HG03196 (cell line): ENCODE measurements around the gene PRKCQ.
A peak's percentile ranks its signal among the peaks of the same experiment; 100 is the strongest.

Source experiments
- ATAC-seq: cut with Tn5 transposase; IDR thresholded peaks from one replicate; pipeline ENCODE4 v1.9.1; 2021; ENCODE audit not compliant: unreplicated experiment

Gene PRKCQ

DNA sequence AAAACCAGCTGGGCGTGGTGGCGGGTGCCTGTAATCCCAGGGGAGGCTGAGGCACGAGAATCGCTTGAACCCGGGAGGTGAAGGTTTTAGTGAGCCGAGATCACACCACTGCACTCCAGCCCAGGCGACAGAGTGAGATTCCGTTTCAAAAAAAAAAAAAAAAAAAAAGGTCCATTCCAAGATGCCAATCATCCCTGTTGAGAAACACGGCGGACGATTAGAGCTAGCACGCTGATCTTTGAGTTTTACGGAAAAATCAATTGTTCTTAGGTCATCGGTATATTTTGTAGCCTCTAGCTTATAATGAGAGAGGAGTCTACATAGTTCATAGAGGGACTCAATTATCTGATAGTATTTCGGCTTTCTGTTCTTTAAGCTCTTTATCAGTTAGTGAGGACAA is 169.2 kb downstream of the PRKCQ start:
- ATAC-seq, result no peak

DNA sequence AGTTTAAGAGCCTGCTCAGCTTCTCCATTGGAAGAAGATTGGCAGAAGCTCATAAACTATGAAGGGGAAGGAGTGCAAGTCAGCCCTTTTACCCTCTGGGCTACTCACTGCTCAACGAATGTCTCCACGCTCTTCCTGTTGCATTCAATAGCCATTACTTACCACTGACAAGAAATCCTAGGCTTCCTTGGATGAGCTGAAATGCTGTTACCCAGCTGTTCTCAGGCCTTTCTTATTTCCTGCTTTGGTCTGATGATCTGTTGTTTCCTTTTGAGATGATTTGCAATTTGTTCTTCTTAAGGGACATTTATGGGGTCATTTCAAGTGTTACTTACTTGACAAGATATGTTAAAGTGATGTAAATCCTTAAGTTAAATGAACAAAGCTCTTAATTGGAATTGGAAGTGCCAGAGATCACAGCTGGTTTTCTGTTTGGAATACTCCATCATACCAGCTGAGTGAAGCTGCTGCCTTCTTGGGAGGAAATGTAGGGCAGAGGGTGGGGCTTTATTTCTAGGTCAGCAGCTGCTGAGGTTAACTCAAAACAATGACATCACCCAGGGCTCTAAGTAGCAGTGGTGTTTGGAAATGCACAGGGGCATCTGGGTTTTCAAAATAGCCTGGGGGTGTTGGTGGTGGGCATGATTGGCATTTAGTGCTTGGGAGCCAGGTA is 170.0 kb downstream of the PRKCQ start:
- ATAC-seq, result no peak

DNA sequence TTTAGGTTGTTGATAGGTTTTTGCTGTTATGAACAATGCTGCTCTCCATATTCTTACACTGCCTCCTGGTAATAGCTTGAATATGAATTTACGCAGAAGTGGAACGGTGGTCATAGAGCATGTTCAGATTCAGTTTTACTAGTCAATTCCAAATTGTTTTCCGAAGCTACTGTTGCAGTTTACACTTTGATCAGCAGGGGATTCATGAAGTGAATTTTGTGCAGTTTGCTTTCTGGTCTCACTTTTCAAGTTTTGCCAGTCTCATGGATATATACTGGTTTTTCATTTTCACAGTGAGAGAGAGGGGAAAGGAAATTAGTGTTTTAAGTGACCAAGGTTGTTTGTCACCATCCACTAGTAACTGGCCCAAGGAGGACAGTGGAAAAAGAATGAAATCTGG is 171.3 kb downstream of the PRKCQ start:
- no peak for ATAC-seq

DNA sequence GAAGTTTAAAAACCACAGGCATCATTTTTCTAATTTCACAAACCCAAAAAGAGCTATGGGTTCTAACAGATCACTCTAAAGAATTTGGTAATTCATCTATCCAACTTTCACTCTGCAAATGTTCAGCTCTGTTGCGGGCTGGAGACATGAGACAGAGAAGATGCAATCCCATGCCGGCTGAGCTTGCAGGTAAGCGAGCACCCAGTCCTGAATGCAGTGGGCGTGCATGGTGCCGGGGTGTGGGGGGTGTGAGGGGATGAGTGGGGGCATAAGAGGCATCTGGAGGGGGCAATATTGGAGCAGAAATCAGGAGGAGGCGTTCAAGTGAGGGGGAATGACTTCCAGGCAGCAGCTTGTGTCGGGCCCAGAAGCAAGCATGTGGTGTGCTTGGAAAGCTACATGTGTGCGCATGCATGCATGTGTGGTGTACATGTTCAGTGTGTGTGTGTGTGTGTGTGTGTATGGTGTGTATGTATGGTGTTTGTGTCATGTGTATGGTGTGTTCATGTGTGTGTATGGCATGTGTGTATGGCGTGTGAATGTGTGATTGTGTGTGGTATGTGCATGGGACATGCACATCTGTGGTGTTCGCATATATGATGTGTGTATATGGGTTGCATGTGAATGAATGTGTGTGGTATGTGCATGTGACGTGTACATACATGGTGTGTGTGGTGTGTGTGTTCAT is 172.9 kb downstream of the PRKCQ start:
- no peak for ATAC-seq

DNA sequence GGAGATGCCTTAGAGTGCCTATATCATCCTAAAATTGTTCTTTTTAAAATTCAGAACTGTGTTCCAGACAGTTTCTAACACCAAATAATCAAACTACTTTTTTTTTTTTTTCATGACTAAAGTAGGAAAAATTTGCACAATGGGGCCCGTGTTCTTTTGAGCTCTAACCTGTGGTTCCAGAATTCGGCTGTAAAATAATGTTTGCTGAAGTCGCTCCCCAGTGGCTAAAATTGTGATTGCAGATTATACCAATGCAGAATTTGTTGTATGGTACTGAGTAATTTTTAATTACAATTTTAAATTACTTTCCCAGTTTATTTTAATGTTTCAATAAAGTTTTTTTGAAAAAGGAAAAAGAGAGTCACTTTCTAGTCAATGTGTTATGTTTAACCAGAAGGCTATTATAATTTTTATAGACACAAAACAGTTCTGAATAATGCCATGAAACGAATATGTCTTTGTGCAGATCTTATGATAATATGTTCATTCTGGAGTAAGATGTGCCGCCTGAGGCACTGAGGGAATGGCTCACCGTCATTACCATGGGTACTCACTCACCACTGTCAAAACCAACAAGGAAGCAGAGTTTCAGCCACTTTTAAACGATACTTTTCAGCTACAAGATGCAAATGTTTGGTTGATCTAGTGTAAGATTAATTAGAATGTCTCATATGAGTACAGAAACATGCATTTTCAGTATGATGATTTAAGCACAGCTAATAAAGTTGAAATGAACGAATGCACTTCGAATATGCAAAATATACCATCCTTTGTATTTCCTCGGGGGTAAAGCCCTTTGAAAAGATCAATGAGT is 173.6 kb downstream of the PRKCQ start:
- no peak for ATAC-seq

DNA sequence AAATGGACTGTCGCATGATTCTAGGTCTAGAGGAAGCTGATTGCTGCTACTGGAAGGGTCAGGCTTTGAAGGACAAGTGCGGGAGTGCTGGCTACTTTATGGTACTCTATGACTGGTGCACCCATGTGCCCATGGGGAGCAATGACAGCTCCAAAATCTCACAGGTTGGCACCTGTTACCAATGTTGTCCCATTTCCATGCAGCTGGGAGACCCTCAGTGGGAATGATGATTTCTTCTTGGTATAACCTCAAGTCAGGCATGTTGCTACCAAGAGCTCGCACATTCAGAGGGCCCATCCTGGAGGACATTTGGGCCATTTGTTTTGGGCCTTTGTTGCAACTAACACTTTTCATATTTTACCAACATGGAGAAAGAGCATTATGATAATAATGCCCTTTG is 174.4 kb downstream of the PRKCQ start:
- ATAC-seq, result no peak

DNA sequence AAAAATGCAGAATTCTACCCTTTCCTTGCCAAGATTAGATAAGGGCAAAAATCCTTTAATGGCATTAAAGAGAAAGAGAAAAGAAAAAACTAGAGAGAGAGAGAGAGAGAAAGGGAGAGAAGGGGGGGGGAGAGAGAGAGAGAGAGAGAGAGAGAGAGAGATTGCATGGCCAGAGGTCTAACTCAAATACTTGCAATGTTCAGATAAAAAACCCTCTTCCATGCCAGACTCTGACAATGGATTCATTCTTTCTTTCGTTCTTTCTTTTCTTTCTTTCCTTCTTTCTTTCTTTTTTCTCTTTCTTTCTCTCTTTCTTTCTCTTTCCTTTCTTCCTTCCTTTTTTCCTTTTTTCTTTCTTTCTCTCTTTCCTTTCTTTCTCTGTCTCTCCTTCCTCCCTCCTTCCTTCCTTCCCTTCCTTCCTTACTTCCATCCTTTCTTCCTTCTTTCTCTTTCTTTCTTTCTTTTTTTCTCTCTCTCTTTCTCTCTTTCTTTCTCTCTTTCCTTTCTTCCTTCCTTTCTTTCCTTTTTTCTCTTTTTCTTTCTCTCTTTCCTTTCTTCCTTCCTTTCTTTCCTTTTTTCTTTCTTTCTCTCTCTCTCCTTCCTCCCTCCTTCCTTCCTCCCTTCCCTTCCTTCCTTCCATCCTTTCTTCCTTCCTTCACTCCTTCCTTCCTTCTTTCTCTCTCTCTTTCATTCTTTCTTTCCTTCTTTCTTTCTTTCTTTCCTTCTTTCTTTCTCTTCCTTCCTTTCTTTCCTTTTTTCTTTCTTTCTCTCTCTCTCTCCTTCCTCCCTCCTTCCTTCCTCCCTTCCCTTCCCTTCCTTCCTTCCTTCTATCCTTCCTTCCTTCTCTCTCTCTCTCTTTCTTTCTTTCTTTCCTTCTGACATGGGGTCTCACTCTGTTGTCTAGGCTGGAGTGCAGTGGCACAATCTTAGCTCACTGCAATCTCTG is 175.7 kb downstream of the PRKCQ start:
- ATAC-seq, result no peak

DNA sequence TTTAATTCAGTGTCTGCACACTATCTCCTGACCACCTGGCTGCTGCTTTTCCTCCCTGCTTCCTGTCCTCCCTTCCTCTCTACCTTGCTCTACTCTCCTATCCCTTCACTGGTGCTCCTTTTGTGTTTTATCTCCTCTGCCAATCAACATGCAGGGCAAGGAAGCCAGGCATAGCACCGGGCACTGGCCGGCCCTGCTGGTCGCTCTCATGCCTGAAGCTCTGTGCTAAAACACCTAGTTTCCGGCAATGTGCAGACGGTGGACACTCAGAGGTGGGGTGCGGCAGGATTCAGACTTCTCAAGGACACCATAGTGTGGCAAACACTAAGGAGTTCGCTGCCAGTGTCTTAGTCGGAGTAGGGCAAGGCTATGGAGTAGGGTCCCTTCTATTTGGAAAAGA is 177.1 kb downstream of the PRKCQ start:
- ATAC-seq, result no peak

DNA sequence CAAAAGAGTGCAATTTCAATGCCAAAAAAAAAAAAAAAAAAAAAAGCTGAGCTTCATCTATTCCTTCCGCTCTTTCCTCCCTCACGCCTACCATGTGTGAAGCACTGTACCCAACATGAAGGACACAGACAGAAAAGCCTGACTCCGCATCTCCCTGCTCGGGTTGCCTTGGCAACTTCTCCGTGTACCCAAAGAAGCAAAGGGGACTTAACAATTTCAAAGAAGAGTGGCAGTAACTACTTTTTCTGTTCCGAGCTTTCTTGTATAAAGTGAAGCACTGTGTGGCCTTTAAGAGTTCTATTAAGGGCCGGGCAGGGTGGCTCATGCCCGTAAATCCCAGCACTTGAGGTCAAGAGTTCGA is 177.7 kb downstream of the PRKCQ start:
- ATAC-seq, result no peak

DNA sequence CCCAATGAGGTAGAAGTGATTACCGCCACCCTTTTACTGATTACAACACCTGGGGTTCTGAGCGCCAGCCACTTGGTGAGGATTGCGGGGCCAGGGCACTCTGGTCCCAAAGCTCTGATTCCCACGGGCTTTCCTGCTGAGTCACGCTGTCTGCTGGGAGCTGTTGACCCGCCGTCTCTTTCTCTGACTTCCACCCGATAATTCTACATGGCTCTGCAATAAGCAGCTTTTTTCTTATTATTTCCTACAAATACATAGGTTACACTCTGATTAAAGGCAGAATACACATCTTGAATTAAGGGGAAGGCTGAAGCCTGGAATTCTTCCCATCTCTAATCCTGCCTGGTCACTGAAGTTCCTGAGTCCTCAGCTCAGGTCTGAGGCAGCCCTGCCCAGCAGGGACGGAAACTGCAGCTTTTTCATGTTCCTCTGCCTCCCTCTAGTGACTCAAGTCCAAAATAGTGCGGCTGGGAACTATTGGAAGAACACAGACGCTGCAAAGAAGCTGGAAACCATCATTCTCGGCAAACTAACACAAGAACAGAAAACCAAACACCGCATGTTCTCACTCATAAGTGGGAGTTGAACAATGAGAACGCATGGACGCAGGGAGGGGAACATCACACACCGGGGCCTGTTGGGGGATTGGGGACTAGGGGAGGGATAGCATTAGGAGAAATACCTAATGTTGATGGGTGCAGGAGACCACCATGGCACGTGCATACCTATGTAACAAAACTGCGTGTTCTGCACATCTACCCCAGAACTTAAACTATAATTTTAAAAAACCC is 178.3 kb downstream of the PRKCQ start:
- ATAC-seq, result peak; percentile 71

DNA sequence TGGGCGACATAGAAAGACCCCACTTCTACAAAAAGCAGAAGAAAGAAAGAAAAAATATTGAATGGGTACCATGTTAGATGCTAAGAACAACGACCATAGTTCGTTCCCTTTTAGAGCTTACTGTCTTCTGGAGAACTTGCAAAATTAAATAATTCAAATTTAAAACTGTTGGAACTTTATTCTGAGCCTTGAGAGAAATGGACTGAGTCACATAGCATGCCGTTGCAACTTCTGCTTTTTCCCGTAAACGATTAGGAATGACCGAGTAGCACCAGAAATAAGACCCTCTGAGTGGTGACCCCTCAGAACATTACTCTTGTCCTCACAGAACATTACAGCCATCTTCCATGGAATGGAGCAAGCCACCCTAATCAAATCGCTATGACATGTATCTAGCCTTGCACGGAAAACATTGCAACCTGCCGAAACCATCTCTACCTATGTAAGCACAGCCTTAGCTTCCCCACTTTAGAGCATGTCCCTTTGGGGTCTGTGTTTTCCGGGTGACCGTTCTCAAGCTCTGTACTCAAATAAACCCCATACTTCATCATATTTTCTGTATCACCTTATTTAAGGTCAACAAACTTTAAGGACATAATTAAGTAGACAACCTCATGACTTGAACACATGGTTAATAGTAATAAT is 179.1 kb downstream of the PRKCQ start:
- ATAC-seq, result no peak

DNA sequence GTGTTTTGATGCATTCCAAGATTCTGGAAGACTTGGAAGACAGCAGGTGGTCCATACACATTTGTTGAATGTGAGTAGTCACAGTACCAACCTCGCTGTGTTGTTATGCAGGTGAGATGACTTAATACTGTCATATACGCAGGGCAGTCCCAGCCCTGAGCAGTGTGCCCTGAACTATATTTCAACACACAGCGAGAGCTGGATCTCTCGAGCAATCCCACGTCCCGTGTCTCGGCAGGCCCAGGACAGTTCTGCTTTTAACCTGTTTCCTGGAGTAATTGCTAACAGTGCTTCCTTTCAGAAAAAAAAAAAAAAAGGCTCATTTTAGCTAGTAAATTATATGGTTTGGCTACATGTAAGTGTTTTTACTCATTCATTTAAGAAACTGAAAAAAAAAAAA is 179.7 kb downstream of the PRKCQ start:
- no peak for ATAC-seq

DNA sequence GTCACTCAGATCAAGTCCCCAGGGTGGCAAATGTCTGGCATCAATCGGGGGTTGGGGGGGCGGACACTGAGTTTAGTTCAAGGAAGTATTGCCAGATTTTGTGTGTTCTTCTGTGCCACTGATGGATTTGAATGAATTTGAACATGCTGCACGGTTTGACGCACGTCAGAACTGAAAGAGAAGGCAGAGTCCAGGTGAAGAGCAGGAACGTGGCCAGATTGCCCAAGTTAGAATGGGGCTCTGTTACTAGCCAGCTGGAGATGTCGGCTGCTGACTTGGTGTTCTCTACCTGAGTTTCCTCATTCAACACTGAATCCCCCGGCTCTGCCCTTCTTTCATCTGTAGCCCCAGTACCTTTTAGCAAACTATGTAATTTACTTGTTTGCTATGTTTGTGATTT is 180.2 kb downstream of the PRKCQ start:
- ATAC-seq, result no peak

DNA sequence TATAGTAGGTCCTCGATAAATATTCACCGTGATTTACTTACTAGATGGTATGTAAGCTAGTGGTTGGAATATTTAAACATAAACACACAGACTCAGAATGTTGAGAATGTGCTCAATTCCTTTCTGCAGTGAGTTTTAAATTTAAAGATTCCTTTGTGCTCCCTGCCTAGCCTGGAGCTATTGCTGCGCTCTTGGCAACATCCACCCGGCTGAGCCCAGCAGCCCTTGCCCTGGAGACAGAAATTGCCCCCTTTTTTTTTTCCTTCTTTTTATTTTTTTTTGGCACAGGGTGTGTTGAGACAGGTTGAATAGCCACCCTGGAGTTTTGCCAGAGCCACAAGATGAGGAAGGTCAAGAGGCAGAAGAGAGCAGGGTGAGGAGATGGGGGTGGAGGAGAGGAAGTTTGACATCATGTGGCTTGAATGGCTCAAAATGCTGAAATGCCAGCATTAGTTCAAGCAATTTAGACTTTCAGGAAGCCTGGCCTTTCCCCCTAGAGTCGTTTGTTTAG is 180.8 kb downstream of the PRKCQ start:
- no peak for ATAC-seq

DNA sequence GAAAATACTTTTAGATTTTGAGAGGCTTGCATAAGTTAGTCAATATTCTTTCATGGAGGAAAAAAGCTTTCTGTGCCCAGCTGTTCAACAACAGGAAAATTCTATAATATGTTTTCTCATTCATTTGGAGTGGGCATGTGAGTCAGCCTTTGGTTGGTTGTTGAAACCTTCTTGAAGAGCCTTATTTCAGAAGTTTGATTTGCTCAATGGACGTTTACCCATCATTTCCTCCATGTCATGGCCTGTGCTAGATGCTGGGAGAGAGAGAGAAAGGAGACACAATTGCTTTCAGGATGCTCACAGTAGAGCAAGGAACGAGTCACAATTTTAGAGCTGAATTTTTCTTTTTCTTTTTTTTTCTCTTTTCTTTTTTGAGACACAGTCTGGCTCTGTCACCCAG is 181.7 kb downstream of the PRKCQ start:
- ATAC-seq, result no peak

DNA sequence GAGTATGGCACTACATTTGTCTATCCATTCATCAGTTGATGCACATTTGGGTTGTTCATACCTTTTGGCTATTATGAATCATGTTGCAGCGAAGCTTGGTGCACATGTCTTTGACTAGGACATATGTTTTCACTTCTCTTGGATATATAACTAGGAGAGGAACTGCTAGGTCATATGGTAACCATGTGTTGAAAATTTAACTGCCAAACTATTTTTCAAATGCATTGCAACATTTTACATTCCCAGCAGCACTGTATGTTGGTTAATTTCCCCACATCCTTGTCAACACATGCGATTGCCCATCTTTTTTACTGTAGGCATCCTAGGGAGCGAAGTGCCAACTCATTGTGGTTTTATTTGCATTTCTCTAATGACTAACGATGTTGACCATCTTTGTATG is 183.4 kb downstream of the PRKCQ start:
- no peak for ATAC-seq

DNA sequence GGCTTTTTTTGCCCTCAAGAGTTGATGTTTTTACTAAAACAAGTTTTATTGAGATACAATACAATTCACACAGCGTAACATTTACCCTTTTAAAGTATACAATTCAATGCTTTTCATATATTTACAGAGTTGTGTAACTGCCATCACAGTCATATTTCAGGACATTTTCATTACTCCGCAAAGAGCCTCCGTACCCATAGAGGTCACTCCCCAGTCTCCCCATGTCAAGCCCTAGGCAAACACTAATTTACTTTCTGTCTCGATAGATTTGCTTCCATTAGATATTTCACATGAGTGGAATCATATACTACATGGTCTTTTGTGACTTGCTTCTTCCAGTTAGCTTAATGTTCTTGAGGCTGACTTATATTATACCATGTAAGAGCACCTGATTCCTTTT is 183.8 kb downstream of the PRKCQ start:
- no peak for ATAC-seq

DNA sequence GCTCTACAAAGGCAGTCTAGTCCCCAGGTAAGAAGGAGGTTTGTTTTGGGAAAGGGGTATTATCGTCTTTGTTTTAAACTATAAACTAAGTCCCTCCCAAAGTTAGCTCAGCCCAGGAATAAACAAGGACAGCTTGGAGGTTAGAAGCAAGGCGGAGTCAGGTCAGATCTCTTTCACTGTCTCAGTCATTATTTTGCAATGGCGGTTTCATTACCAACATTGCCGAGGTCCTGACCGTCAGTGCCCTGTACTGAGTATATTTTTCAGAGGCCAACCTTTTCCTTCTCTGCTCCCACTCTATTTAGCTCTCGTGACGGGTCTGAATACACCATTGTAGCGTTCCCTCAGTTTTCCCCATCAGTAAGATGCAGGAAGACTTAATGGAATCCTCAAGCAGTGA is 184.5 kb downstream of the PRKCQ start:
- no peak for ATAC-seq

DNA sequence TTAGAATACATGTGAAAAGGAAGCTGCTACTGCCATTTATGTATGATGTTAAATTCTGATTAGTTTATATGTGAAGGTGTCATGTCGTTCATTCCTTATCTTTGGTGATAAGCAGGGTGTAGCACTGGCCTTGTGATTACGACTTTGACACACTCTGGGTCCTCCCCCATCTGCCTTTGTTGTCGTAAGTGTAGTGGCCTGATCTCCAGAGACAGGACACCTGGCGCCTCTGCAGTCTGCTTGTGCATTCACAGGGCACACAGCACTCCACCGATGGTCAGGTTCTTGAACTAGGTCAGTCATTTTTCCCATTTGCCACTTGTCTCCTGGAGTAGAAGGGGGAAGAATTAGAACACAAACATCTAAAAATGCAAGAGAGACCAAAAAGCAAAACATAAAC is 186.0 kb downstream of the PRKCQ start:
- ATAC-seq, result no peak

DNA sequence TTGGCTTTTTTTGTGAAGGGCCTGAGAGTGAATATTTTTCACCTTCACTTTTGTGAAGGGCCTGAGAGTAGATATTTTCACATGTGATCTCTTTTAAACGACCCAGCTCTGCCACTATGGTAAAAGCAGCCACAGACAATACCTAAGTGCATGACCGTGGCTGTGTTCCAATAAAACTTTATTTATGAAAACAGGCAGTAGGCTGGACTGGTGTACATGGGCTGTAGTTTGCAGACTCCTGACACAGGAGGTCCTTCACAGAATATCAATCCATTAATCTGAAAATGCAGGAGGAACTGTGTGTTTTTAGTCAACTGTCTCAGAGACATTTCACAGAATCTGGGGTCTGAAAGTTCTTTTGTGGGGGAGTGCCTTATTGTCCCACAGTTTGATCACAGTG is 186.9 kb downstream of the PRKCQ start:
- ATAC-seq, result no peak
